MV-4-11 (cell line): ENCODE data around the gene OBI1.

Experiments
- DNase-seq: peaks from one replicate; lab custom pipeline; 2025; lab: John Stamatoyannopoulos, UW

OBI1 gene

GRCh38 chr13:78658630-78659449 is at the start of gene OBI1:
Gene OBI1 (minus strand): TSS chr13:78659155. CDS start chr13:78659120, 35 bp downstream.
- DNase-seq = peak; percentile 74

GRCh38 chr13:78701383-78701782 is 42.4 kb upstream of the OBI1 start:
- DNase-seq = no peak

- DNase-seq = no peak
Observed at GRCh38 chr13:78700121-78700910, 41.4 kb upstream of the OBI1 start.

- no peak for DNase-seq
Observed at GRCh38 chr13:78689011-78689410, 30.1 kb upstream of the OBI1 start.

GRCh38 chr13:78686461-78686860 is 27.5 kb upstream of the OBI1 start:
- DNase-seq = no peak

- no peak for DNase-seq
Observed at GRCh38 chr13:78680576-78681350, 21.8 kb upstream of the OBI1 start.

- no peak for DNase-seq
Observed at GRCh38 chr13:78680115-78680561, 21.2 kb upstream of the OBI1 start.

GRCh38 chr13:78679329-78679728 is 20.4 kb upstream of the OBI1 start:
- no peak for DNase-seq

GRCh38 chr13:78675112-78675511 is 16.2 kb upstream of the OBI1 start:
- DNase-seq = no peak

GRCh38 chr13:78674638-78675037 is 15.7 kb upstream of the OBI1 start:
- DNase-seq = no peak

- DNase-seq = no peak
Observed at GRCh38 chr13:78662467-78662866, 3.5 kb upstream of the OBI1 start.

- DNase-seq = no peak
Observed at GRCh38 chr13:78660495-78660857, 1.5 kb upstream of the OBI1 start.

GRCh38 chr13:78659732-78660494 is 958 bp upstream of the OBI1 start:
- DNase-seq = no peak

- no peak for DNase-seq
Observed at GRCh38 chr13:78659450-78659730, 435 bp upstream of the OBI1 start.

- DNase-seq = peak; percentile 39
Observed at GRCh38 chr13:78657699-78658629, 991 bp downstream of the OBI1 start.

- DNase-seq = no peak
Observed at GRCh38 chr13:78655906-78656305, 3.0 kb downstream of the OBI1 start.

- DNase-seq = no peak
Observed at GRCh38 chr13:78655007-78655406, 3.9 kb downstream of the OBI1 start.

- no peak for DNase-seq
Observed at GRCh38 chr13:78652651-78653050, 6.3 kb downstream of the OBI1 start.

GRCh38 chr13:78650717-78651083 is 8.3 kb downstream of the OBI1 start:
- no peak for DNase-seq

- DNase-seq = peak; percentile 15
Observed at GRCh38 chr13:78649997-78650716, 8.8 kb downstream of the OBI1 start.
